Loucy (cell line): ENCODE measurements around the gene HSP90AB1.

Experiments used
- H2AFZ ChIP-seq: fragments of 200-600 bp; sonication (generic); 2 replicates; pipeline ENCODE4 v1.6.0; 2016; ENCODE audit warnings: antibody characterized with exemption, mild to moderate bottlenecking, low read length, moderate library complexity
- H3F3A ChIP-seq: fragments of 200-600 bp; 2 replicates; pipeline ENCODE4 v1.6.0; 2016; ENCODE audit warnings: antibody characterized with exemption, low read depth, mild to moderate bottlenecking
- H3K27me3 ChIP-seq: fragments of 200-600 bp; sonication (generic); 2 replicates; pipeline ENCODE4 v1.6.1; 2014; ENCODE audit warnings: low read length, mild to moderate bottlenecking; ENCODE audit not compliant: insufficient read depth, poor library complexity, severe bottlenecking
- H3K36me3 ChIP-seq: fragments of 200-600 bp; sonication (generic); 2 replicates; pipeline ENCODE4 v1.6.1; 2016; ENCODE audit warnings: low read length; ENCODE audit not compliant: insufficient read depth
- H3K4me1 ChIP-seq: fragments of 200-600 bp; sonication (generic); 2 replicates; pipeline ENCODE4 v1.5.1; 2014; ENCODE audit warnings: low read length, mild to moderate bottlenecking; ENCODE audit not compliant: insufficient read depth, poor library complexity, severe bottlenecking
- H3K4me2 ChIP-seq: fragments of 200-600 bp; sonication (generic); 2 replicates; pipeline ENCODE4 v1.6.0; 2014; ENCODE audit warnings: antibody characterized with exemption, low read length, low read depth, mild to moderate bottlenecking; ENCODE audit not compliant: poor library complexity, severe bottlenecking
- H3K4me3 ChIP-seq: fragments of 200-600 bp; sonication (generic); 2 replicates; pipeline ENCODE4 v1.5.1; 2014; ENCODE audit warnings: low read length, mild to moderate bottlenecking, mixed read lengths; ENCODE audit not compliant: poor library complexity, severe bottlenecking
- H3K79me2 ChIP-seq: fragments of 200-600 bp; sonication (generic); 2 replicates; pipeline ENCODE4 v1.6.1; 2014; ENCODE audit warnings: low read length; ENCODE audit not compliant: insufficient read depth
- H3K9ac ChIP-seq: fragments of 200-600 bp; sonication (generic); 2 replicates; pipeline ENCODE4 v1.6.0; 2014; ENCODE audit warnings: mild to moderate bottlenecking, low read depth, low read length, moderate library complexity; ENCODE audit not compliant: poor library complexity, severe bottlenecking
- H3K9me2 ChIP-seq: fragments of 200-600 bp; sonication (generic); replicated peaks from 2 replicates; pipeline ENCODE4 v1.6.1; 2016; ENCODE audit warnings: low read depth, low read length, mixed read lengths
- H3K9me3 ChIP-seq: fragments of 200-600 bp; sonication (generic); 2 replicates; pipeline ENCODE4 v1.6.1; 2014; ENCODE audit warnings: mild to moderate bottlenecking, antibody characterized with exemption, low read length, low read depth; ENCODE audit not compliant: insufficient read depth
- H4K20me1 ChIP-seq: fragments of 200-600 bp; sonication (generic); 2 replicates; pipeline ENCODE4 v1.6.0; 2014; ENCODE audit warnings: antibody characterized with exemption, low read length, mild to moderate bottlenecking; ENCODE audit not compliant: insufficient read depth, poor library complexity, severe bottlenecking
- CTCF ChIP-seq: fragments of 200-600 bp; sonication (generic); conservative IDR thresholded peaks from 2 replicates; pipeline ENCODE4 v1.5.1; 2014; ENCODE audit warnings: mild to moderate bottlenecking, antibody characterized with exemption, low read length
- EZH2phosphoT487 ChIP-seq: fragments of 200-600 bp; IDR thresholded peaks from 2 replicates; pipeline ENCODE4 v1.6.1; 2018; ENCODE audit warnings: antibody characterized with exemption, mild to moderate bottlenecking, moderate library complexity, borderline replicate concordance

The HSP90AB1 gene

GRCh38 chr6:44286285-44286565 lies 39.3 kb downstream of the HSP90AB1 start:
- no peak overlapping the region for H3K9ac ChIP-seq
- no peaks in the 10 kb centered on the region for H3K9me3 ChIP-seq
- no peak for TF ChIP-seq EZH2phosphoT487
- no peak for TF ChIP-seq CTCF
- no peaks in the 10 kb centered on the region for H3K9me2 ChIP-seq
- no peak overlapping the region for H2AFZ ChIP-seq
- H3K79me2 ChIP-seq: no peaks in the 10 kb centered on the region
- no peaks in the 10 kb centered on the region for H3K36me3 ChIP-seq
- H3K4me1 ChIP-seq: no peaks in the 10 kb centered on the region
- H4K20me1 ChIP-seq: no peaks in the 10 kb centered on the region
- no peak overlapping the region for H3K4me3 ChIP-seq
- H3K4me2 ChIP-seq: no peak overlapping the region
- no peaks in the 10 kb centered on the region for H3K27me3 ChIP-seq
- H3F3A ChIP-seq: no peaks in the 10 kb centered on the region

GRCh38 chr6:44286747-44287146 lies 39.8 kb downstream of the HSP90AB1 start:
- no peak overlapping the region for H2AFZ ChIP-seq
- no peaks in the 10 kb centered on the region for H3K79me2 ChIP-seq
- H3K9me3 ChIP-seq: no peaks in the 10 kb centered on the region
- no peak overlapping the region for H3K4me2 ChIP-seq
- H3K9ac ChIP-seq: no peak overlapping the region
- H3K27me3 ChIP-seq: no peaks in the 10 kb centered on the region
- H3K4me1 ChIP-seq: no peaks in the 10 kb centered on the region
- no peak overlapping the region for H3K4me3 ChIP-seq
- no peaks in the 10 kb centered on the region for H3K36me3 ChIP-seq
- H4K20me1 ChIP-seq: no peaks in the 10 kb centered on the region
- no peaks in the 10 kb centered on the region for H3F3A ChIP-seq
- H3K9me2 ChIP-seq: no peaks in the 10 kb centered on the region
- TF ChIP-seq CTCF (no peak), EZH2phosphoT487 (no peak)

- Histone ChIP-seq H3K9ac (no peak overlapping the region), H3K4me1 (no peaks in the 10 kb centered on the region)
Measured at GRCh38 chr6:44289726-44290260, 42.9 kb downstream of the HSP90AB1 start.

More at GRCh38 chr6:44289726-44290260, 42.9 kb downstream of the HSP90AB1 start:
- Histone ChIP-seq H2AFZ (no peak overlapping the region), H4K20me1 (no peaks in the 10 kb centered on the region), H3K4me2 (no peak overlapping the region), H3K9me2 (no peaks in the 10 kb centered on the region), H3K36me3 (no peaks in the 10 kb centered on the region), H3K79me2 (no peaks in the 10 kb centered on the region), H3F3A (no peaks in the 10 kb centered on the region), H3K4me3 (no peak overlapping the region), H3K9me3 (no peaks in the 10 kb centered on the region), H3K27me3 (no peaks in the 10 kb centered on the region)
- no peak for TF ChIP-seq EZH2phosphoT487
- no peak for TF ChIP-seq CTCF
